Measurements from ENCODE around the gene HACD1. TPM values are rescaled to one million over a fixed set of nuclear protein-coding genes. Genes with fewer than 3 reads are reported as not detected.

HACD1 gene
- total and polyA plus RNA-seq, 2 donors (not counting 3 experiments of a cell fraction or from before 2014, with no cell fraction given) = 17.4 to 25.2 TPM

GRCh38 chr10:17649052-17649451, 31.9 kb upstream of the HACD1 start:
- Histone ChIP-seq H3K4me2 (ENCODE audit: insufficient read depth, low read length) (no peak overlapping the region), H3K9me1 (replicated peaks; ENCODE audit: control insufficient read depth, extremely low read depth, insufficient read depth, low read length) (no peaks in the 10 kb centered on the region), H3K27me3 (ENCODE audit: control insufficient read depth in 2 of 2, insufficient read depth in 2 of 2, low read length in 2 of 2) (no peaks in the 10 kb centered on the region), H3K9ac (replicated peaks; ENCODE audit: extremely low read depth, insufficient read depth, low read length) (no peak overlapping the region), H3K36me3 (ENCODE audit: control insufficient read depth in 2 of 2, extremely low read depth in 1 of 2, insufficient read depth in 2 of 2, low read length in 2 of 2) (peaks cover 0 to 2% of the 10 kb centered on the region in 2 experiments), H3K4me1 (ENCODE audit: control insufficient read depth, extremely low read depth, insufficient read depth, low read length) (peaks cover 16% of the 10 kb centered on the region), H3K27ac (ENCODE audit: insufficient read depth, low read depth, low read length) (no peak overlapping the region), H3K79me2 (ENCODE audit: control insufficient read depth, insufficient read depth, low read length) (peaks cover 93% of the 10 kb centered on the region), H3K4me3 (replicated peaks in 1 of 3; ENCODE audit: insufficient read depth in 1 of 3, low read depth in 1 of 3, low read length in 3 of 3) (no peak overlapping the region), H4K20me1 (replicated peaks; ENCODE audit: control insufficient read depth, extremely low read depth, insufficient read depth, low read length) (no peaks in the 10 kb centered on the region), H2AFZ (ENCODE audit: low read depth, low read length) (no peak overlapping the region), H3K9me3 (replicated peaks; ENCODE audit: control insufficient read depth, insufficient read depth, low read length) (no peaks in the 10 kb centered on the region)
- dilution Hi-C loops (cut with MboI; ENCODE audit: extremely low pct_ligation_motif_present, low sequenced_read_pairs) = no loop called here
- intact Hi-C loops (cut with micrococcal nuclease) = no loop called here
- no peak for FAIRE-seq
- POLR2A ChIA-PET = no interaction called here
- DNase-seq (ENCODE audit: low read depth, low spot score) = no peak
- CTCF ChIA-PET = no interaction called here
- BruUV-seq (replicated peaks) = no TSS peak
- no peak for TF ChIP-seq POLR2AphosphoS5 (IDR thresholded peaks at IDR 0.05; ENCODE audit: insufficient read depth, low read depth, low read length)
- no peak for TF ChIP-seq CTCF (IDR thresholded peaks at IDR 0.05; ENCODE audit: extremely low read depth in 1 of 2, insufficient read depth in 1 of 2, low read depth in 1 of 2, low read length in 2 of 2)
- TF ChIP-seq GATA2 (IDR thresholded peaks at IDR 0.05; ENCODE audit: insufficient read depth, insufficient read length, low read depth, low read length) = no peak
- TF ChIP-seq MAX (IDR thresholded peaks at IDR 0.05; ENCODE audit: insufficient read depth, insufficient read length) = no peak
- no peak for TF ChIP-seq MYC (IDR thresholded peaks at IDR 0.05; ENCODE audit: low read depth, low read length)
- TF ChIP-seq FOS (IDR thresholded peaks at IDR 0.05; ENCODE audit: borderline replicate concordance, insufficient read depth, low read length) = no peak
- no peak for TF ChIP-seq JUN (IDR thresholded peaks at IDR 0.05; ENCODE audit: borderline replicate concordance, insufficient read depth, insufficient read length, low read depth)
- TF ChIP-seq EZH2 (IDR thresholded peaks at IDR 0.05; ENCODE audit: borderline replicate concordance, low read depth, low read length, severe bottlenecking) = no peak
- TF ChIP-seq POLR2A (IDR thresholded peaks at IDR 0.05; ENCODE audit: low read depth, low read length) = no peak

Measured in endothelial cell of umbilical vein (primary cell).